B cell (primary cell): ENCODE data around the gene KRT34. TPM values are rescaled to one million over a fixed set of nuclear protein-coding genes. Genes with fewer than 3 reads are reported as not detected.

Experiments
- ATAC-seq: fragments of 200-7000 bp; cut with Tn5 transposase; one replicate; pipeline ENCODE4 v1.10.0; 2021; ENCODE audit warnings: low read depth, mild to moderate bottlenecking, moderate number of reproducible peaks, moderate library complexity
- CTCF ChIA-PET: fragments of 350-600 bp; sonication (Branson Sonifier 250); formaldehyde crosslinking; loops from one replicate; lab custom pipeline; 2021; ENCODE audit warnings: antibody characterized with exemption, inconsistent platforms; lab: Charles Lee
- POLR2A ChIA-PET: fragments of 350-600 bp; sonication (Branson Sonifier 250); formaldehyde crosslinking; loops from one replicate; lab custom pipeline; 2021; ENCODE audit warnings: antibody characterized with exemption; lab: Charles Lee
- DNase-seq: peaks from one replicate; pipeline ENCODE4 v3.0.0; 2013
- H2AFZ ChIP-seq: 2 replicates; pipeline ENCODE4 v1.6.1; 2012; ENCODE audit warnings: mild to moderate bottlenecking, low read depth, low read length; ENCODE audit not compliant: insufficient read depth, poor library complexity, severe bottlenecking
- H3K27ac ChIP-seq, 2 donors: 1 replicate in 1 of 2; 2 replicates in 1 of 2; pipeline ENCODE4 v1.5.1; 2012 to 2013; ENCODE audit warnings: low read length in 2 of 2, mild to moderate bottlenecking in 2 of 2, moderate library complexity in 1 of 2
- H3K27me3 ChIP-seq, 4 experiments: fragments of 200-600 bp in 1 of 4; sonication (generic) in 1 of 4; replicated peaks in 1 of 4; 1 replicate in 2 of 4; 2 replicates in 2 of 4; pipeline versions ENCODE4 v1.6.1 to v1.7.0; 2013 to 2016; ENCODE audit warnings: low read length in 3 of 4, mild to moderate bottlenecking in 2 of 4, mixed read lengths in 1 of 4, moderate library complexity in 1 of 4; ENCODE audit not compliant: insufficient read depth in 4 of 4, control insufficient read depth in 3 of 4; ENCODE audit errors: control extremely low read depth in 1 of 4
- H3K36me3 ChIP-seq, 2 experiments: replicated peaks in 1 of 2; 1 replicate in 1 of 2; 2 replicates in 1 of 2; pipeline versions ENCODE4 v1.6.1 to v1.7.1; 2013; ENCODE audit warnings: low read length in 1 of 2; ENCODE audit not compliant: insufficient read depth in 2 of 2, control insufficient read depth in 1 of 2; ENCODE audit errors: control extremely low read depth in 1 of 2, extremely low read depth in 1 of 2
- H3K4me1 ChIP-seq, 2 donors: fragments of 200-600 bp in 1 of 2; sonication (generic) in 1 of 2; 1 replicate in 1 of 2; 2 replicates in 1 of 2; pipeline versions ENCODE4 v1.5.1 to v1.6.1; 2013 to 2017; ENCODE audit warnings: low read length in 2 of 2; ENCODE audit not compliant: control insufficient read depth in 2 of 2, insufficient read depth in 2 of 2
- H3K4me2 ChIP-seq: replicated peaks from 2 replicates; pipeline ENCODE3; 2012; ENCODE audit warnings: mild to moderate bottlenecking, low read depth, low read length; ENCODE audit not compliant: poor library complexity, severe bottlenecking
- H3K4me3 ChIP-seq, 5 experiments: fragments of 200-600 bp in 1 of 5; sonication (generic) in 1 of 5; 1 replicate in 3 of 5; 2 replicates in 2 of 5; pipeline versions ENCODE4 v1.5.1 to v1.7.0; 2011 to 2016; ENCODE audit warnings: low read length in 4 of 5, mild to moderate bottlenecking in 4 of 5, low read depth in 2 of 5, control low read depth in 1 of 5, moderate library complexity in 1 of 5; ENCODE audit not compliant: insufficient read depth in 1 of 5; ENCODE audit errors: control extremely low read depth in 1 of 5, extremely low read depth in 1 of 5
- H3K79me2 ChIP-seq: fragments of 200-600 bp; sonication (generic); one replicate; pipeline ENCODE4 v1.6.0; 2016; ENCODE audit warnings: low read length; ENCODE audit not compliant: control insufficient read depth, insufficient read depth
- H3K9ac ChIP-seq: fragments of 200-600 bp; sonication (generic); 2 replicates; pipeline ENCODE4 v1.6.1; 2017; ENCODE audit warnings: mild to moderate bottlenecking, low read length, moderate library complexity
- H3K9me3 ChIP-seq, 3 donors: one replicate each; pipeline versions ENCODE4 v1.6.1 to v1.7.1; 2013; ENCODE audit warnings: low read length in 2 of 3; ENCODE audit not compliant: control insufficient read depth in 2 of 3, insufficient read depth in 1 of 3; ENCODE audit errors: control extremely low read depth in 1 of 3
- H4K20me1 ChIP-seq: 2 replicates; pipeline ENCODE4 v1.6.0; 2012; ENCODE audit warnings: mild to moderate bottlenecking, low read length; ENCODE audit not compliant: insufficient read depth, control insufficient read depth, poor library complexity, severe bottlenecking
- H3K27ac Mint-ChIP-seq: one replicate; pipeline ENCODE4 v1.8.0; 2021; ENCODE audit warnings: mixed read lengths
- H3K27me3 Mint-ChIP-seq: one replicate; pipeline ENCODE4 v1.8.0; 2021; ENCODE audit warnings: mixed read lengths
- H3K4me1 Mint-ChIP-seq: one replicate; pipeline ENCODE4 v1.8.0; 2021; ENCODE audit warnings: mixed read lengths
- H3K4me3 Mint-ChIP-seq: one replicate; pipeline ENCODE4 v1.8.0; 2021; ENCODE audit warnings: mixed read lengths
- H3K9me3 Mint-ChIP-seq: one replicate; pipeline ENCODE4 v1.8.0; 2022; ENCODE audit warnings: mixed read lengths; ENCODE audit not compliant: insufficient read depth
- CTCF ChIP-seq: fragments of 200-600 bp; IDR thresholded peaks from one replicate; pipeline ENCODE4 v1.8.0; 2022; ENCODE audit warnings: antibody characterized with exemption, mild to moderate bottlenecking
- EZH2 ChIP-seq: IDR thresholded peaks from 2 replicates; pipeline ENCODE4 v1.6.1; 2012; ENCODE audit warnings: borderline replicate concordance, low read depth, mild to moderate bottlenecking, moderate library complexity, low read length; ENCODE audit not compliant: insufficient read depth, poor library complexity, severe bottlenecking
- WGBS: methylation state at CpG from one replicate; pipeline ENCODE4 v1.1.5; 2013; ENCODE audit warnings: missing lambda C conversion rate; ENCODE audit not compliant: insufficient coverage; 5-methylcytosine and 5-hydroxymethylcytosine counted together
- intact Hi-C: fragments of 100-400 bp; cut with micrococcal nuclease; formaldehyde crosslinking; loops from one replicate; pipeline ENCODE4 v1.10.0; 2022
- polyA plus RNA-seq: library from polyadenylated mRNA; depleted of rRNA; stranded (reverse); fragments of >200 nt; gene quantifications from 2 replicates; pipeline ENCODE4 v1.2.3, GENCODE V29; 2012
- total RNA-seq, 2 donors: library from RNA; stranded (reverse); fragments of 120-200 nt in 1 of 2; gene quantifications; 1 replicate in 1 of 2; 2 replicates in 1 of 2; pipeline versions ENCODE4 v1.2.3 to v1.2.4, GENCODE V29; 2013 to 2022

Gene KRT34
- total and polyA plus RNA-seq, 2 donors (not counting 1 experiment from before 2014, with no cell fraction given): not detected

GRCh38 chr17:41417576-41418015 lies 35.5 kb upstream of the KRT34 start:
- 72% methylated on average over 2 of the region's 4 CpGs for WGBS
- H3K4me1 ChIP-seq: no peaks in the 10 kb centered on the region
- no peak overlapping the region for H3K27ac ChIP-seq
- Mint-ChIP-seq H3K9me3 (no peaks in the 10 kb centered on the region), H3K4me1 (no peaks in the 10 kb centered on the region), H3K27me3 (no peaks in the 10 kb centered on the region), H3K27ac (no peak overlapping the region), H3K4me3 (no peak overlapping the region)
- H3K36me3 ChIP-seq: no peaks in the 10 kb centered on the region
- POLR2A ChIA-PET: no interaction called here
- ATAC-seq (no peak), DNase-seq (peak; percentile 29)
- CTCF ChIA-PET: interaction anchor here (0.9 to 1.4 kb wide), 3 partner anchors 9 to 245 kb away, joined by 3 to 6 read pairs (median 4); no protein-coding TSS in a partner anchor
- no peaks in the 10 kb centered on the region for H3K9me3 ChIP-seq
- no peak overlapping the region for H3K9ac ChIP-seq
- H2AFZ ChIP-seq: no peak overlapping the region
- H3K79me2 ChIP-seq: no peaks in the 10 kb centered on the region
- TF ChIP-seq CTCF (peak; percentile 47), EZH2 (no peak)
- intact Hi-C loops: no loop called here
- no peak overlapping the region for H3K4me3 ChIP-seq
- no peak overlapping the region for H3K4me2 ChIP-seq
- peaks cover 0 to 3% (median 0%) of the 10 kb centered on the region in 4 experiments for H3K27me3 ChIP-seq
- no peaks in the 10 kb centered on the region for H4K20me1 ChIP-seq

- POLR2A ChIA-PET: no interaction called here
- intact Hi-C loops: no loop called here
- H3K4me1 ChIP-seq: no peaks in the 10 kb centered on the region
- H3K79me2 ChIP-seq: no peaks in the 10 kb centered on the region
- Mint-ChIP-seq H3K4me3 (no peak overlapping the region), H3K27ac (no peak overlapping the region), H3K9me3 (no peaks in the 10 kb centered on the region), H3K27me3 (no peaks in the 10 kb centered on the region), H3K4me1 (no peaks in the 10 kb centered on the region)
- H3K36me3 ChIP-seq: no peaks in the 10 kb centered on the region
- H3K4me2 ChIP-seq: no peak overlapping the region
- no peaks in the 10 kb centered on the region for H3K9me3 ChIP-seq
- no peaks in the 10 kb centered on the region for H4K20me1 ChIP-seq
- H3K27me3 ChIP-seq: peaks cover 0 to 3% (median 0%) of the 10 kb centered on the region in 4 experiments
- WGBS: 96% methylated on average over 4 of the region's 6 CpGs
- H3K4me3 ChIP-seq: no peak overlapping the region
- CTCF ChIA-PET: interaction anchor here (0.9 to 1.4 kb wide), 3 partner anchors 9 to 245 kb away, joined by 3 to 6 read pairs (median 4); no protein-coding TSS in a partner anchor
- H3K27ac ChIP-seq: no peak overlapping the region
- DNase-seq (no peak), ATAC-seq (no peak)
- H3K9ac ChIP-seq: no peak overlapping the region
- no peak for TF ChIP-seq CTCF
- TF ChIP-seq EZH2: no peak
- H2AFZ ChIP-seq: no peak overlapping the region
These were observed 35.0 kb upstream of the KRT34 start for GRCh38 chr17:41417127-41417526.
